IPS DF 4.7 (cell line): ENCODE results near the gene SMOC1.

Experiments
- DNase-seq: peaks from one replicate; pipeline ENCODE4 v3.0.0-alpha.2; 2013; ENCODE audit warnings: low spot score; ENCODE audit errors: extremely low read depth

SMOC1 gene

DNA sequence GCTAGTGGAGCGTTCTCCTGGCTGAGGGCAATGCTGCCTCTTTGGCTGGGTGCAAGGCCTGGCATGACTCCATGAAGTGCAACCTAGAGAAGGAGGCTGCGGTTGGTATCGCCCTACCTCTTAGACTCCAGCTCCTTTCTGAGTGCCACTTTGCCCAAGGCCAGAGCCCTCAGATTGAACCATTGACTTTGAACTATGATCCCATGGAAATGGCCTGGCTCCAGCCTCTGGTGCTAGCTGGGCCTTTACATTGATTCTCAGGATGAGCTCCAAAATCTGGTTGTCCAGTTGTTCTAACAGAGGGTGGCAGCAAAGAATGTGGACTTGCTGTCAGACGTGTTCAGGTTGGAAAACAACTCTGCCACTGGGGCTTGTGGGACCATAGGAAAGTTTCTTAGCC is 16.1 kb upstream of the SMOC1 start:
- no peak for DNase-seq

DNA sequence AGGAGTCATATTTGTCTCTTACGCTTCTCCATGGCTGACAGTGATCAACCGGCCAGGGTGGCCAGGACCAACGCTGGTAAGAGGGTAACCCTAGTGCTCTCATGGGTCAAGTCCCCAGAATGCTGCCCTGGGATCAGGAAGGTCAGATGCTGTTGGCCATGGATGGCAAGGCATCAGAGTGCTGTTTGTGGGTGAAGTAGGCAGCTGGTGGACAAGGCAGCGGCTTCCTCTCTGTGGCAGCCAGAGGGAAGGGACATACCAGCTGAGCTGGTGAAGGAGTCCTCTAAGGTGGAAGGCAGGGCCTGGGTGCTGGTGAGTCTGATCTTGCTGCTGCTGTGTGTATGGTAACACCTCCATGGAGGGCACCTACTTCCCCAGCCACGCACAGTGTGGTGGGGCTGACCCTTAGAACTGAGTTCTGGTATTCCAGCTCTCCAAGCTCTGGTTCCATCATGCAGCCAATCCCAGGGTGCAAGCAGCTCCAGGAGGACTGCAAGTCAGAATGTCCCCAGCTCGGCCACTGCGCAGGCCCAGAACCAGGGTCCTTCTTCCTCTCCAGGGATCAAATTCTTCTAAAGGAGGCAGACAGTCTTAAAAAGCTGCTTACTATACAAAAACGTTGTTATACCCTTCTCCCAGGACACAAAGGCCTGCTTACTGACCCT is 13.4 kb upstream of the SMOC1 start:
- no peak for DNase-seq

DNA sequence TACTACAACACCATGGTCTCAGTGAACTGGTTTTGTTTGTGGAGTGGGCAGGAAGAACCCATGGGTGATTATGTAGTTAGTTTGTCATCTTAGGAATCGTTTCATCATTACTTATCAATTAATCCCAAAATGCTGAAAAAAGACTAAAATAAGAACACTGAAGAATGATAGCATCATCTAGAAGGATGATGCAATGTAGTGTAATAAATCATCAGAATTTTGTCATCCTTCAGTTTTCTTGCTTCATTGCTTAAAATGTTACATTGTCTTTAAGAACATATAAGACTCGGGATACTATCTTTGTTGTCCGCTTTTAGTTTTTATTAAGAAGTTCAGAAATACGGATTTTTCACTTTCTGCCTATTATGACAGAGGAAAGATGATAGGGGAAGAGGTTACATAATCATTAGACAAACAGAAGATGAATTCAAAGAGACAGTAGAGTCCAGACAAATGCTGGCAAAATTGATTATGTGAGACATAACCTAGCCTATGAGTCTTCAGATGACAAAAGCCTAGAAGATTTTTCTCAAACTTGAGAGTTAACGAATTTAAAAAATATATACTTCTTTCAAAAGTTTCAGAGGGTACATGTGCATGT is 10.8 kb upstream of the SMOC1 start:
- no peak for DNase-seq

DNA sequence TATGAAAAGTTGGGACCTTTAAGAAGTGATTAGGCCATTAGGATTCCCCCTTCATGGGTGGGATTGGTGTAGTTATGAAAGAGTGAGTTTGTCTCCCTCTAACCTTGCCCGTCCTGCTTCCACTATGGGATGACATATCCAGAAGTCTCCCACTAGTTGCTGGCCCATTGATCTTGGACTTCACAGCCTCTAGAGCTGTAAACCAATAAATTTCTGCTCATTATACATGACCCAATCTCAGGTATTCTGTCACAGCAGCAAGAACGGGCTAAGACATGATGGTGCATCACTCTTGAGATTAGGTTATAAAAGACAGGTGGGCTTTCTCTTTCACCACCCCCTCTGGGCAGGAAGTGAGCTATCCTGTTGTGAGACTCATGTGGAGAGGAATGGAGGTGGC is 8.6 kb upstream of the SMOC1 start:
- no peak for DNase-seq

DNA sequence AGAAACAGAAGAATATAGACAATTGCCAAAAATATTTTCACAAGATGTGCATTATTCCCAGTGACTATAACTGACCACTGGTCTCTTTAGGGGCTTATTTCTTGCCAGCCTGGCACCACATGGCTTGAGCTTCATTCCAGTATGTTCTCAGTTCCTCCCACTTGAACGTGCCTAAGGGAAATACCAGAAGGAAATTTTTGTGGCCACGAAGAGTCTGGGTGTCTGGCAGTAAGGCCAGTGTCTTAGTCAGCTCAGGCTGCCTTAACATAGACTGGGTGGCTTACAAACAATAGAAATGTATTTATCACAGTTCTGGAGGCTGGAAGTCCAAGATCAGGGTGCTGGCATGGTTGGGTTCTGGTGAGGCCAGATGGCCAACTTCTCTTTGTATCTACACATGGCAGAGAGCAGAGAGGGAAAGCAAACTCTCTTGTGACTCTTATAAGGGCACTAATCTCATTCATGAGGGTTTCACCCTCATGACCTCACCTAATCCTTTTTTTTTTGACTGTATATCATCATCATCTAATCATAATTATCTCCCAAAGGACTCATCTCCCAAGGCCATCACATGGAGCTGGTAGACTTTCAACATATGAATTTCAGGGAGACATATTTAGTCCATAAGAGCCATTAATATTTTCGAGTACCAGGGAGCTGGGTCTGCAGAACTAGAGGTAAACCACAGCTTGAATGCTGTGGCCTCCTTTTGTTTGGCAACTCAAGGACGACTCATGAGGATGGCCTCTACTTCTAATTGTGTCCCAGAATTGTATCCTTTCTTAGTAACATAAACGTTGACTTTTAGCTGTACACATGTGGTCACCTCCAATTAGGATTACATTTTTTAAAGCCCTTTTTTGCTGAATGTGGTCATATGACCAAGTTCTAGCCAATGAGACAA is 5.1 kb upstream of the SMOC1 start:
- no peak for DNase-seq

DNA sequence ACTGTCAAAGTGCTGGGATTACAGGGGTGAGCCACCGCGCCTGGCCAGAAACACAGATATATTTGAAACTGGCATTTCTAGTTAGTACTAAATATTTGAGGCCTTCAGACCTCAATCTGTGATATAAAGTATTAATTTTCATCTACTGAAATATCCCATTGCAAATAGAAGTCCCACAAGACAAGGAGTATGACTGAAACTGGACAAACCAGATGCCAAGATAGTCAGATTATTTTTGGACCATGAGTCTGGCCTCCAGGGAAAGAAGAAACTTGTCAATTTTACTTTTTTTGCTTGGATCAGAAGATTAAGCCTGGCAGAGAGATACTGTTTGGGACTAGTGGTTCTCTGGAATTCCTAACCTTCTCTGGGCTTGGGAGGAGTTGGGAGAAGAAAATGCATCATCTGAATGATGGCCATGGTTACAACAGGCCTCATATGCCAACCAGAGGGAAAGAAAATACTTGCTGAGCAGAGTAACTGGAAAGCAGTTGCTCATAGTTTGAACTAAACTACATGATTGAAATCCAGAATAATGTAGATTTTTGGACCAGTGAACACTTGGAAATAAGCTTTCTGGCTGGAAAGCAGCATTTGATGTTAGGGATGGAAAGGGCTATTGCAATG is 2.9 kb upstream of the SMOC1 start:
- DNase-seq: no peak

DNA sequence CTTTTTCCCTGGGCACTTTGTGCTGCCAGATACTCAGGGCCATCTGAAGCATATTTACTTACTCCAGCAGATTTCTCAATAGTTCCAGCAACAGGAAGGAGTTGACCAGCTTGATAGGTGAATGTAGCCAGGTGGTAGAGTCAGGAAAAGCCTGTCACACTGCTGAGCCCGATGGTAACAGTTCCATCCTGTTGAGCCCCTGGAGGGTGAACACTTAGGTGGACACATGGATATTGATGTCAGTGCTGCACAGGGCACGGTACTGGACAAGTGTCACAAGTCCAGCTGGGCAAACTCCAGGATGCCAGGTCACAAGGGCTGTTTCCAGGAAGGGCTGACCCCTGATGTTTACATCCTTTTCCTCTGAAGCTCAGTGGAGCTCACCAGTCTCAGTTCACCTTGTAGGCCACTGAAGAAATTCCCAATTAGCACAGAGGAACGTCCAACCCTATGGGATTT is 2.3 kb upstream of the SMOC1 start:
- no peak for DNase-seq

DNA sequence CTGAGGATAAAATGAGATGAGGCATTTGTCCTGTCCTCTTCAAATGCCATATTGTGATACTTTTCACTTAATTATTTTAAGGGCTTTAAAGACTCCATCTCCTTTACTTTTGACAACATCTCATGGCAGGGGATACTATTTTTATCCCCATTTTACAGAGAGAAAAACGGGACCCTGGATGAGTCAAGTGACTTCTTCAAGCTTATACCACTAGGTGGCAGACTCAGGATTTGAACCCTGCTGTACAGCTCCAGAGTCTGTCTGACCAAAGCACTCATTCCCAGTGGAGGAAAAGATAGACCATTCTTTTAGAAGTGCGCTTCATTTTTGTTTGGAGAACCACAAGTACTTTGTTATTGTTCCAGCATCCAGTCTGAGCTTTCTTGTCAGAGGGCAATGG is 1.7 kb upstream of the SMOC1 start:
- DNase-seq: no peak

DNA sequence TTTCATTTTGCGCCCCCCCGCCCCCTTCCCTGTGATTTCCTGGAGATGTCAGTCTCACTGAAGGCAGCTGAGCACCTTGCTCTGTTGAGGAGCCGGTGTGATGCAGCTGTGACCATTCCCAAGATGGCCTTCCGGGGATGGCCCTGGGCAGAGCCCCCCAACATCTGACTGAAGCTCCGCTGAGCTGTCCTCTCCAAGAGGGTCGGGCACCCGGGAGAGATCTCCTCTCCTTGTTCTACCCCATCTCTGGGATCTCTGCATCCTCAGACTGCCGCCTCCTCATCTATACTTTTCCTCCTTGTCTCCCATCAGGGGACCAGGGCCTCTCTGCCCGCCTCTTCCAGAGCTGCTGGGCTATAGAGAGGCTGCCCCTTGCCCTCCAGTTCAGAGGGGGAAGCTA is 965 bp upstream of the SMOC1 start:
- no peak for DNase-seq

DNA sequence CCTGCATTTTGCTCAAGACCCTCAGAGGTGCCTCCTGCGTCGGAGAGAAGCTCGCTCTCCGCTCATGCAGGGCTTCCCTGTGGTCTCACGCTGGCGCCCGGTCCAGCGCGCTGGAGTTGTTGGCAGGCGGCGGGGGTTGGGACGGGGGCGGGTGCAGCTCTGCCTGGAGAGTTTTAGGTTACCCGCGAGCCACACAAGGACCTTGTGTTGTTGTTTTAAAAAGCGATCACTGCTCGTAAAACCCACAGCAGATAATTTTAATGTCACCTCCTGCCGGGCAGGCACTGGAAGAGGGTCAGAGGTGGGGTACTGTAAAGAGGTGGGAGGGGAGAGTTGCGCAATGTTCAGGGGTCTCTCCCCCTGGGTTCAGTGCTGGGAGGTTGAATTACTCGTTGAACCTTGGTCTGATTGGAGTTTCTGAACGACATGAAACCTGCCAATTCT is 850 bp downstream of the SMOC1 start:
- DNase-seq: no peak

DNA sequence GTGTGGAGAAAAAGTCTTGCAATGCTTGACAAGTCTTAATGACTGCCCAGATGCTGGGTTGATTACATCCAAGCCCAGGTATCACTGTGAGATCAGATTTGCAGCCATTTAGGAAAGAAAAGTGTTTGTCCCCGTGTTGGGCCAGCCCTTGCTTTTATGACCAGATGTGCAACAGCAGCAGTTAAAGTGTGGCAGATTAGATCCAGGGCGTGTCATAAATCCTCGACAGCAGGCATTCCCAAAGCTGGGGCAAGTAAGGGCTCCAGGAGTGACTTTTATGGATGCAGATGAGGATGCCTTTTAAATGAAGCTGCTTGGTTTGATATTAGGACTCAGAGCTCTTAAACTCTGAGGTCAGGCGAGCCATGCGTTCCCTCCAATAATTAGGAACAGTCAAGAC is 1.7 kb downstream of the SMOC1 start:
- no peak for DNase-seq

DNA sequence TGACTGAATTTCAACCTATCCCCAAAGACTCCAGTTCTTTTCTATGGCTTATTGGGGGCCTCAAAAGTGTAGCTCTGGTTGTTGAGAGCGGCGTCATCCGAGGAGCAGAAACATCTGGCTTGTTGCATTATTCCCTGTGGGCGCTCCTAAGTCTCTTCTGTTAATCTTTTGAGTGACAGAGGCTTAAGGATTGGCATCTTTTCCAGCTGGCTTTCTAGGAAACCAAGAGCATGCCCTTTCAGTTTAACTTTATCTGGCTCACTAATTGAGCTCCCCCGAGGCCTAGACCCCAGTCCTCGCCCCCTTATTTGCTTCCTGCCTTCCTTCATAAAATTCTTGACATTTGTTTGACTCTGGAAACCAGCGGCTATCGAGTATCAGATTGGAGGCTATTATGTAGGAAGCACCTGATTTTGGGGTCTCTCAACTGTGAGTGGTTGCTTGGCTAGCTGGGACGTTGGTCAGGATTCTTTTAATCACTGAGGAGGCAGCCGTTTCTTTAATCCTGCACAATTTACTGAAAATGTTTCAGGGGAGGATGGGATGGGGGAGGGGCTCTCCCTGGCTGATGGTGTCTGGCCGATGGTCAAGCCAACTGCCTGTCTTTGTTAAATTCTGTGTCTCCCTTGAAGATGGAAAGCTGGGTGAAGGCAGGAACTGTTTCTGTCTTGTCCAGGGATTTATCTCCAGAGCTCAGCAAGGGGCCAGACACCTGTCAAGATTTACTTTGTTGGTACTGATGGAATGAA is 3.1 kb downstream of the SMOC1 start:
- DNase-seq: no peak

DNA sequence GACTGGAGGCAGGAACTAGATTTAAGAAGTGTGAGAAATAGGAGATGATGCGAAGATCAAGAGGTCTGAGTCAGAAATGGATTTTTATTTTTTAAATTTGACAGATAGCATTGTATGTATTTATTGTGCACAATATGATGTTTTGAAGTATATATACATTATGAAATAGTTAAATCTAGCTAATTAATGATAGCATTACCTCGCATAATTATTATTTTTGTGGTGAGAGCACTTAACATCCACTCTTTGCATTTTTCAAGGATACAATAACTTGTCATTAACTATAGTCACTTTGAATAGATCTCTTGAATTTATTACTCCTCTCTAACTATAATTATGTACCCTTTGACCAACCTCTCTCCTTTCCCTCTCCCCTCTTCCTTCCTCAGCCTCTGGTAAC is 3.7 kb downstream of the SMOC1 start:
- no peak for DNase-seq

DNA sequence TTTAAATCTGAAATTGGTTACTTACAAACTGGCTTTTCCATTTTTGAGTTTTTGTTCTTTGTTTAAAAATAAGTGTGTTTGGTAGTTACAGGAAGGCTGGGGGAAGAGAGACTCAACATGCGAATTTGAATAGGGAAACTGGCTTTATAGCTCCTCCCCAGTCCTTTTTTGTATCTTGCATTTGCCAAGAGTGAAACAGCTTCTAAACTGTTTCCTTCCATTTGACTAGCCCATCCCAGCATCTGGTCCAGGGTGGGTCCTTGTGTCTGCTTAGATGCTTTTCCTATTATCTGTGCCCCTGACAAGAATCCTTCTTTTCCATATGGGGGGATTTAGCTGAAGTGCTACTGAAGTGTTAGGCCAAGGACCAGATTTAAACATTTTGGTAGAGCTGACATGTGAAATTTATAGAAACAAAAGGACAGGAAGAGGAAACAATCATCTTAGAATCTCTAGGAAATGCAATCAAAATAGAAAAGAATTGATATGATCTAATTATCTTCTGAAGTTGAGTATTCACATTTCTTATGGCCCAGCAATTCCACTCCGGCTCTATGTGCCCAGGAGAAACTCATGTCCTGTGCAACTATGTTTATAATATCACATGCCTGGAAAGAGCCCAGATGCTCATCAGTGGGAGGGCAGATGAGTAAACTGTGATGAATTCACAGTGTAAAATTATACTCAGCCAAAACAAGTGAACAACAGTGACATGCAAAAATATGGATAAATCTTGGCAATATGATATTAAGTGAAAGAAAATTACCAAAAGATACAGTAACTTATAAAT is 7.4 kb downstream of the SMOC1 start:
- DNase-seq: no peak

DNA sequence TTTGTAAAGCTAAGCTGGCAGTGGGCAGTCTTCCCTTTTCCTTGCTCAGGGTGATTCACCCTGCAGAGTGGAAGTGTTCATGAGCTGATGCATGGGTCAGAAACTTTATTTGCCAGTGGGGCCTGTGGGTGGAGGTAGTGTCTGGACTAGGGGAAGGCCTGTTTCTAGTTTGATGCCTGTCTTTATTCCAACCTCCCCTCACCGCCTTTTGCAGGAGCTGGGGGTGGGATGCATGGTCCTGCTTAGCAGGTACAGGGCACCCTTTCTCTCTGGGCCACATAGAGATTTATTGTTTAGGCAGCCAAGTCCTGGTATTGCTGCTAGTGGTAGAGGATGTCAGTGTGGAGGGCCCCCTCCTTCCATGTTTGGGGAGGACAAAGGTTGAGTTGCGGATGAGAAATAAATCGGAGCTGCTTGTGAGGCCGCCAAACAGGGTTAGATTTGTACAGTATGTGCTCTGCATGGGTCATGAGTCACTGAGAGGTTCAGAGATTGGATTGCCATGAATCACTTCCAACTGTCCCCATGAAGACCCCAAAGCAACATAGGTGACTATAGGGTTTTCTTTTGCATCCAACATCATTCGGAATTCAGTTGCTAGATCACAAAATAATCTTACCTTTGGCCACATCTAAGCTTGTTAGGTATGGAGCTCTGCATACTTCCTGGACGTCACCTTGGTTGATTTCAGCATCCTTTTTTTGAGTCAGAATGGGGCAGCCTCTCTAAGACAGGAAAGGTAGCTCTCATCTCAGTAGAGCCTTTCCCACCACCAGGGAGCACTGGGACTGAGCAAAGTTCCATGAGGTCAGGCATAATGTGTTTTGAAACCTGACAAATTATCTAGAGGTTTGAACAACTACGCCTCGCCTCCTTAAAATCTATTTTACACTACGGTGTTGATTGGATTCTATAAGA is 8.8 kb downstream of the SMOC1 start:
- no peak for DNase-seq

DNA sequence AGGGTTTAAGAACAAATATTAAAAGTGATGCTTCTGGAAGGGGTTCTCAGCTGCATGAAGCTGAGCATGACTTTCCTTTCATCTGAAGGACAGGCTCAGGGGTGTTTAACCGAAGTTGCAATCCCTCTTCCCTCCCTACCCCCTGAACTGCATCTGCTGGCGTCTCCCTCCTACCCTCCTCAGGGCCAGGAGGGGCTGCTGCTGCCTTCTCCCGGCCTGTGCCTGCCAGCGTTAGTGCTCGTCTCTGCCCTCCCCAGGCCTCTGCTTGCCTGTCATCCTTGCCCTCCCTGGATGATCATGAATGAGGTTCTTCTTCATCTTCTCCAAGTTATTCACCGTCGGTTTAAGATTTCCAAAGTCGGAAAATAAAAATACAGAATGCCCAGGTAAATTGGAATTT is 12.2 kb downstream of the SMOC1 start:
- no peak for DNase-seq

DNA sequence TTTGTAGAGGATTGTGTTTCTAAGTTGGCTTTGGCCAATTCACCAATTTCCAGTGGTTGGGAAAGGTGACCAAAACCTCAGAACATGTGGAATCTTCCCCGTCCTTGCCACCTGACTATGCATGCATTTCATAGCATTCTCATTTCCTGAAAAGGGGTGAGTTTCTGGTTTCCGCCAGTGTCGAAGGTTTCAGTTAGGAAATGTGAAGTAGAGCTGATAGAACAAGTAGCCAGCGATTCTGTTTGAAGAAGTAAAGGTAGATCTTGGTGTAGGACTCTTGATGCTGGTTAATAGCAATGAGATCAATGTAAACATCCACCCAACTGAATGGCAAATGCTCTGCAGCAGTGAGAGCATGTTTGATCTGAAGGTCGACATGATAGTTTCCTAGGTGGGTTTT is 15.9 kb downstream of the SMOC1 start:
- no peak for DNase-seq

DNA sequence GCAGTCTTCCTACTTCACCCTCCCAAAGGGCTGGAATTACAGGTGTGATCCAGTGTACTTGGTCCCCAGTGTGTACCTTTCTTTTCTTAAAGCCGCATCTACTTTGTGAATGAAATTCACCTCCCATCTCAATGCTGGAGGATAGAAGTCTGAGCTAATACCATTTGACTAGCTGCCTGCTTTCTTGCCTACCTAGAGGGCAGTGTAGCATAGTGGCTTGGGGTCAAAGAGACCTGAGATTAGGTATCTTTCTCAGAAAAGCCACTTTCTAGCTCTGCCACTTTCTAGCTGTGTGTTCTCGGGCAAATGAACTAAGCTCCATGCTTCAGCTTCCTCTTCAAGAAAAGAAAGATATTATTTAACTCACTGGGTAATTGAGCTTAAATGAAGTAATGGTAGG is 16.9 kb downstream of the SMOC1 start:
- DNase-seq: no peak

DNA sequence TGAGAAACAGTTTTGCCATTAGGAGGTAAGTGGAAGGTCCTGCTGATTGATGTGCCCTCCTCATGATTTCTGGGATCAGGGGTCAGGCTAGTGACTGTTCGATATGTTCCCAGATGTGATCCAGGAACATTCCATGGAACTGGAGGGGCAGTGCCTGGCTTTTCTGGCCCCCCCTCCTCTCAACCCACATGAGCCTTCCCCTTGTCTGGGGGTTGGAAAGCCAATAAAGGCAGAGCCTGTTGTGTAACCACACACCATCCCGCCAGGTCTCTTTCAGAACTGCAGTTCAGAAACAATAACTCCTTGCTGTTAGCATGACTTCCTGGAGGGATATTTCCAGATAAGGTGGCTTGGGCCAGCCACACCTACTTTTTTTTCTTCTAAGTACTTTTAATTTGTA is 17.8 kb downstream of the SMOC1 start:
- DNase-seq: no peak
